ENCODE results near the gene IYD. TPM values are rescaled to one million over a fixed set of nuclear protein-coding genes. Genes with fewer than 3 reads are reported as not detected.

IYD gene
- total and polyA plus RNA-seq, 10 of the 15 experiments (the other 5 are each of a cell fraction or from before 2014, with no cell fraction given): 0.07 TPM; not detected in 9

DNA sequence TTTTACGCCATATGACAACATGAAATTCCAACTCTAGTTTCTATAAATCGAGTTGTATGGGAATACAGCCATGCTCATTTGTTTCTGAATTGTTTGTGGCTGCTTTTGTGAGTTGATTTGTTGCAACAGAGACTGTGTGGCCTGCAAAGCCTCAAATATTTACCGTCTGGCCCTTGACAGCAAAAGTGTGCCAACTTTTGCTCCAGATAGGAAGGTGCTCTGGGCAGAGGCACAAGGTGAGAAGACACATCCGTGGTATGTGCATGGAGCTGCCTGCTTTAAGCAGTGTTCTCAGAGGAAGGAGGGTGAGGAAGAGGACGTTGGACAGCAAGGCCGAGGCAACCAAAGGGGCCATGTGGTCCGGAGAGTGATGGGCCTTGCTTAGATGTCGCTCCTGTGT lies 57.4 kb downstream of the IYD start:
- no peak overlapping the region for H3K4me3 ChIP-seq
- H3K4me2 ChIP-seq (ENCODE audit: control insufficient read depth, insufficient read depth): no peak overlapping the region
- no peaks in the 10 kb centered on the region for H4K20me1 ChIP-seq (ENCODE audit: control insufficient read depth, insufficient read depth)
- no peaks in the 10 kb centered on the region for H3K79me2 ChIP-seq (ENCODE audit: control insufficient read depth, insufficient read depth, low read length)
- TF ChIP-seq ZSCAN29 (IDR thresholded peaks at IDR 0.05) (no peak), CBX5 (IDR thresholded peaks at IDR 0.05; ENCODE audit: low read depth) (no peak), ZZZ3 (IDR thresholded peaks at IDR 0.05; ENCODE audit: control insufficient read depth, insufficient read length, low read depth) (no peak), MTA3 (IDR thresholded peaks at IDR 0.05; ENCODE audit: borderline replicate concordance, low read length) (no peak), EED (IDR thresholded peaks at IDR 0.05; ENCODE audit: low read depth) (no peak), BACH1 (IDR thresholded peaks at IDR 0.05; ENCODE audit: borderline replicate concordance) (no peak), CREB1 (IDR thresholded peaks at IDR 0.05; ENCODE audit: low read depth) (no peak), PAX5 (IDR thresholded peaks at IDR 0.05; ENCODE audit: borderline replicate concordance, low read depth, low read length) (no peak), FOXM1 (IDR thresholded peaks at IDR 0.05; ENCODE audit: low read depth, low read length) (no peak), IRF4 (IDR thresholded peaks at IDR 0.05; ENCODE audit: low read depth, low read length) (no peak), RCOR1 (conservative IDR thresholded peaks at IDR 0.05; ENCODE audit: low read depth, low read length) (no peak), SMAD1 (IDR thresholded peaks at IDR 0.05; ENCODE audit: low read depth, partially characterized antibody) (no peak), RELA (IDR thresholded peaks at IDR 0.05; ENCODE audit: borderline replicate concordance, partially characterized antibody) (no peak), RAD21 (IDR thresholded peaks at IDR 0.05; ENCODE audit: insufficient read depth, low read depth, low read length) (no peak), MTA2 (IDR thresholded peaks at IDR 0.05; ENCODE audit: low read depth) (no peak), MYC (IDR thresholded peaks at IDR 0.05; ENCODE audit: insufficient read depth, insufficient read length, insufficient replicate concordance, low read length, severe bottlenecking) (no peak), FOS (IDR thresholded peaks at IDR 0.05; ENCODE audit: borderline replicate concordance, extremely low read depth, insufficient read length) (no peak), TCF3 (IDR thresholded peaks at IDR 0.05; ENCODE audit: borderline replicate concordance, insufficient read depth, low read depth, low read length) (no peak), SIN3A (IDR thresholded peaks at IDR 0.05; ENCODE audit: low read depth, low read length) (no peak)
- TF ChIP-seq, protein P1, sequence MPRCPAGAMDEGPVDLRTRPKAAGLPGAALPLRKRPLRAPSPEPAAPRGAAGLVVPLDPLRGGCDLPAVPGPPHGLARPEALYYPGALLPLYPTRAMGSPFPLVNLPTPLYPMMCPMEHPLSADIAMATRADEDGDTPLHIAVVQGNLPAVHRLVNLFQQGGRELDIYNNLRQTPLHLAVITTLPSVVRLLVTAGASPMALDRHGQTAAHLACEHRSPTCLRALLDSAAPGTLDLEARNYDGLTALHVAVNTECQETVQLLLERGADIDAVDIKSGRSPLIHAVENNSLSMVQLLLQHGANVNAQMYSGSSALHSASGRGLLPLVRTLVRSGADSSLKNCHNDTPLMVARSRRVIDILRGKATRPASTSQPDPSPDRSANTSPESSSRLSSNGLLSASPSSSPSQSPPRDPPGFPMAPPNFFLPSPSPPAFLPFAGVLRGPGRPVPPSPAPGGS (IDR thresholded peaks at IDR 0.05; ENCODE audit: borderline replicate concordance, insufficient read depth, low read depth, low read length, poor library complexity, severe bottlenecking): no peak
- ChIA-PET SMC1A (ENCODE audit: uncharacterized antibody, unreplicated experiment) (interaction anchor here (1.2 kb wide), 1 partner anchor 389 kb away, joined by 3 read pairs; no protein-coding TSS in a partner anchor), CTCF (interaction anchor here (0.8 to 1.1 kb wide), 2 partner anchors 9 to 316 kb away, joined by 3 read pairs; no protein-coding TSS in a partner anchor), POLR2A (no interaction called here), RAD21 (ENCODE audit: unreplicated experiment) (no interaction called here)
- WGBS (ENCODE audit: insufficient coverage, insufficient replicate concordance, low lambda C conversion rate, missing lambda C conversion rate): 41% methylated on average over 8 of the region's 8 CpGs
- no peak overlapping the region for H3K9ac ChIP-seq (ENCODE audit: control insufficient read depth, insufficient read depth, low read length)
- BruUV-seq (replicated peaks): no TSS peak
- H3K4me1 ChIP-seq (ENCODE audit: control insufficient read depth, insufficient read depth, low read length): no peaks in the 10 kb centered on the region
- no peak overlapping the region for H2AFZ ChIP-seq (ENCODE audit: control insufficient read depth, low read depth, low read length)
- H3K36me3 ChIP-seq (ENCODE audit: control insufficient read depth in 2 of 2, insufficient read depth in 2 of 2, low read length in 1 of 2): no peaks in the 10 kb centered on the region
- no peaks in the 10 kb centered on the region; the same call in 2 of the 3 replicates for H3K9me3 ChIP-seq (replicated peaks; ENCODE audit: control insufficient read depth, insufficient read depth, low read length)
- FAIRE-seq: no peak
- no peak for ATAC-seq
- H3K27me3 ChIP-seq (replicated peaks in 1 of 2; ENCODE audit: control insufficient read depth in 2 of 2, insufficient read depth in 2 of 2, low read length in 1 of 2): no peaks in the 10 kb centered on the region
- in situ Hi-C loops (cut with MboI): no loop called here
- no peak for DNase-seq (ENCODE audit: low read depth, low spot score)
- H3K27ac ChIP-seq (ENCODE audit: control insufficient read depth, insufficient read depth): no peak overlapping the region
- intact Hi-C loops (cut with micrococcal nuclease; ENCODE audit: unreplicated experiment): no loop called here
